GM19193 (cell line): ENCODE measurements around the gene HHAT.

ENCODE experiments used
- POLR2A ChIP-seq: IDR thresholded peaks from 4 replicates; pipeline ENCODE4 v1.6.1; 2011; ENCODE audit not compliant: insufficient read depth, insufficient read length; ENCODE audit errors: extremely low read depth

The HHAT gene

GRCh38 chr1:210335001-210335400, 6.3 kb downstream of the HHAT start:
- TF ChIP-seq POLR2A = no peak

- TF ChIP-seq POLR2A = no peak
Observed at GRCh38 chr1:210336362-210336761, 7.7 kb downstream of the HHAT start.

- no peak for TF ChIP-seq POLR2A
Observed at GRCh38 chr1:210339500-210339899, 10.8 kb downstream of the HHAT start.

- TF ChIP-seq POLR2A = no peak
Observed at GRCh38 chr1:210340311-210340710, 11.6 kb downstream of the HHAT start.

- TF ChIP-seq POLR2A = no peak
Observed at GRCh38 chr1:210340841-210341240, 12.1 kb downstream of the HHAT start.

- TF ChIP-seq POLR2A = no peak
Observed at GRCh38 chr1:210342986-210343780, 14.5 kb downstream of the HHAT start.

- no peak for TF ChIP-seq POLR2A
Observed at GRCh38 chr1:210344706-210345105, 16.0 kb downstream of the HHAT start.

DNA sequence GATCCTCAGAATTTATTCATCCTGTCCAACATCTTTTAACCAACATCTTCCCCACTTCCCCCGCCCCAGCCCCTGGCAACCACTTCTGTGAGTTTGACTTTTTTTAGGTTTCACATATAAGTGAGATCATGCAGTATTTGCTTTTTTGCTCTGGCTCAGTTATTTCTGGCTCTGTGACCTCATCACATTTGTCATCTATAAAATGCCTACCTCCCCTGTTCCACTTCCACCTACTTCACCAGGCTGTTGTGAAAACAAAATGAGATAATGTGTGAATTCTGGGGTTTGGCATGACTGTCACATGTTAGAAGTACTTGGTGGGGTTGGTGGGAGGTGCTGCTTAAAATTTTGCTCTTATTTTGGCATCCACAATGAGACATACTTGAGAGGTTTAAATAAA, 18.4 kb downstream of the HHAT start:
- TF ChIP-seq POLR2A = no peak

DNA sequence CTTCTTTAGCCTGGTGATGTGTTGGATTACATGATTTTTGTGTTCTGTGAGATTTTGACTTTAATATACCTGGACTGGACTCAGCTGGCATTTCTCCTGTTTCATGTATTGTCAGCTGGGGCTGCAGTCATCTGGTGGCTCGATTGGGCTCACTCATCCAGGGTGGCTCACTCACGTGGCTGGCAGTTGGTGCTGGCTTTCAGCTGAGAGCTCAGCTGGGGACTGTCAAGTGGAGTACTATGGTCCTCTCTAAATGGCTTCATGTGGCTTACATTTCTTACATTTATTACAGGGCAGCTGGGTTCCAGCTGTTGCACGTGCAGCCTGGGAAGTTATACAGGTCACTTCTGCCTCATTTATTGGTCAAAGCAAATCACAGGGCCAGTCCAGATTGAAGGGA, 22.8 kb downstream of the HHAT start:
- TF ChIP-seq POLR2A = no peak

DNA sequence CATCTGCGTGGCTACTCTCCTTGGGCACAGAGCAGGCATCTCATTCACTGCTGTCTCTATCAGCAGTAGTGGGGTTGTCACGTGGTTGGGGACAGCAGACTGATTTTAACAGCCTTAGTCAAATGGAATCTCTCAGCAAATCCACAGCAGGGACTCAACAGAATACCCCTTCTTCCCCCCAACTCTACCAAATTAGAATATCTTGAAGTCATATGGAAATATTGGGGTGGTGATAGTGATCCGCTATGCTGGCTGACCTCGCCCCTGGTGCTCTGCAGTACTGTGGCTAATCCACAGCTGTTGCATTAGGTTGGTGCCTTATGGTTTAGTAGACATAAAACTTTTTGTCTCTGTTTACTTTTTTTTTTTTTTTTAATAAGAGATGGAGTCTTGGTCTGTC, 23.9 kb downstream of the HHAT start:
- no peak for TF ChIP-seq POLR2A

GRCh38 chr1:210358626-210359025, 29.9 kb downstream of the HHAT start:
- no peak for TF ChIP-seq POLR2A

- TF ChIP-seq POLR2A = no peak
Observed at GRCh38 chr1:210359255-210359654, 30.6 kb downstream of the HHAT start.

- TF ChIP-seq POLR2A = no peak
Observed at GRCh38 chr1:210360852-210361477, 32.3 kb downstream of the HHAT start.

DNA sequence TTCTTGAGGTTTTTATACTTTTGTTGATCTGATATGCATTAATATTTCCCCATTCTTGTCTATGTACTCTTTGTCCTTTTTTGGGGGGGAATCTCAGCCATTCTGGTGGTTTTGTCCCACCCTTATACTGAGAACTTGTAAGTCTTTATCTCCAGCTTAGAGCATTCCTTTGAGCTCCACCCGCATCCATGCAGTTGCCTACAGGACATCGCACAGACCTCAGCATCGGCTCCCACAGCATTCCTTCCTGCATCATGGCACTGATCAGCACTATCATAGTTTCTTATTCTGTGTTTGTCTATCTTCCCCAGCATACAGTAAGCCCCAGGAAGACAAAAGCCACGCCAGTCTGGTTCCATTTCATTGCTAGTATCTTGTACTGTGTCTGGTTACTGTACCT, 33.0 kb downstream of the HHAT start:
- no peak for TF ChIP-seq POLR2A

- no peak for TF ChIP-seq POLR2A
Observed at GRCh38 chr1:210362526-210362925, 33.8 kb downstream of the HHAT start.

GRCh38 chr1:210363119-210363518, 34.4 kb downstream of the HHAT start:
- TF ChIP-seq POLR2A = no peak
